NCI-H2029 treated with DMSO at 0.1 percent for 48 hours (cell line): ENCODE results near the gene GNL3L.
"Not testable (repeated sequence)": the region's sequence is repeated elsewhere in the genome, so short reads cannot be mapped to it uniquely, and the experiment has no call there.

Source experiments
- DNase-seq: peaks from one replicate; lab custom pipeline; 2025; lab: John Stamatoyannopoulos, UW

GNL3L gene

DNA sequence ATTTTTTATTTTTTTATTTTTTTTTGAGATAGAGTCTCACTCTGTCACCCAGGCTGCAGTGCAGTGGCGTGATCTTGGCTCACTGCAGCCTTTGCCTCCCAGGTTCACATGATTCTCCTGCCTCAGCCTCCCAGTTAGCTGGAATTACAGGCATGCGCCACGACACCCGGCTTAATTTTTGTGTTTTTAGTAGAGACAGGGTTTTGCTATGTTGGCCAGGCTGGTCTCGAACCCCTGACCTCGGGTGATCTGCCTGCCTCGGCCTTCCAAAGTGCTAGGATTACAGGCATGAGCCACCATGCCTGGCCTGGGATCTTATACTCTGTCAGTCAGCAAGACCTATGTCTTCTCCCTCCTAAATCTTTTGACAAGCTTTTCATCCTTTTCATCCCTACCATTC is 25.0 kb downstream of the GNL3L start:
- not testable (repeated sequence) for DNase-seq

DNA sequence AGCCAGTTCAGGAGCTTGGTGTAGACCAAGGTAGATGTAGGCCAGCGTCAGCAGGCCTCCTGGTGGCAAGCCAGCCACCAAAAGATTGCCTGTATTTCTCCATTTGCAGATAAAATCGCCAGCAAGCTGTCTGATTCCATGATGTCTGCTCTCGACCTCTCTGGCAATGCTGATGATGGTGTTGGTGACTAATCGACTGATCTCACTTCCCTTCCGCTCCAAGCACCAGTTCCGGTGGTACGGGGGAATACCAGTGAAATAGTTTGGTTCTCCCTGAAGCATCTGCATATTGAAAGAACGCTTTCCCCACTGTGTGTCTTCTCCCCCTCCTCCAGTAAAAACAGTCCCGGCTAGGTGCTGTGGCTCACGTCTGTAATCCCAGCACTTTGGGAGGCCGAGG is 30.4 kb downstream of the GNL3L start:
- no peak for DNase-seq

DNA sequence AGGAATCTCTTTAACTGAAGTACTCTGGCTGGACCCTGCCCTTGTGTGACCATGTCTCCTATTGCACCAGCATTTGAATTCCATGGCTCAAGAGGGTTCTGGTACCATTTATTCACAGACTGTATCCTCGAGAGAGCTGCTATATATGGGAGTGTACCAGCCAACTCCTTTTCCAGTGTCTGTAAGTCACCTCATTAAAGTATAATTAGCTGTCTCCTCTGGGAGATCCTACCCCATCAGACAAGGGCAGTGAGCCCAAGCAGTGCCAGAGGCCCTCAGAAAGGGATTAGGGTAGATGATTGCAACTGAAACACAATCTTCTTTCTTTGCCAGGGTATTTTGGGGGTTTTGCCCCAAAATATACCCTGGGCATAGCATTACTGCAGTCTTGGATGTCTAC is 31.6 kb downstream of the GNL3L start:
- no peak for DNase-seq

DNA sequence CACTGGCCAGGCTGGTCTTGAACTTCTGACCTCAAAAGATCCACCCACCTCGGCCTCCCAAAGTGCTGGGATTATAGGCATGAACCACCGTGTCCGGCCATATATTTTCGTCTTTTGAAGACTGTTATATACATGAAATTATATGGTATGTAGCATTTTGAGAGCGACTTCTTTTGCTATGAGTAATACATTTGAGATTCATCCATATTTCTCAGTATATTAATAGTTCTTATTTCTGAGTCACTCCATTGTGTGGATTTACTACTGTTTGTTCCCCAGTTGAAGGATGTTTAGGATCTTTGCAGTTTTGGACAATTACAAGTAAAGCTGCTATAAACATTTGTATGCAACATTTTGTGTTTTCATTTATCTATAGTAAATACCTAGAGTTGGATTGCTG is 34.9 kb downstream of the GNL3L start:
- DNase-seq, result no peak

DNA sequence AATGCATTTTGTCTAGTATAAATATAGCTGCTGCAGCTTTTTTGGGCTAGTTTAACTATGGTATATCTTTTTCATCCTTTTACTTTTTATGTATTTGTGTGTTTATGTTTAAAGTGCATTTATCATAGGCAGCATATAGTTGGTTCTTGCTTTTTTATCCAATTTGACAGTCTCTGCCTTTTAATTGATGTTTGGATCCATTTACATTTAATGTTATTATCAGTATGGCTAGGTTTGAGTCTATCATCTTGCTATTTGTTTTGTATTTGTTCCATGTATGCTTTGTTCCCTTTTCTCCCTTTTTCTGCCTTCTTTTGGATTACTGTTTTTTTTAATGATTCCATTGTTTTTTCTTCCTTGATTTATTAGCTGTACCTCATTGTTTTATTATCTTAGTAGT is 40.3 kb downstream of the GNL3L start:
- no peak for DNase-seq

DNA sequence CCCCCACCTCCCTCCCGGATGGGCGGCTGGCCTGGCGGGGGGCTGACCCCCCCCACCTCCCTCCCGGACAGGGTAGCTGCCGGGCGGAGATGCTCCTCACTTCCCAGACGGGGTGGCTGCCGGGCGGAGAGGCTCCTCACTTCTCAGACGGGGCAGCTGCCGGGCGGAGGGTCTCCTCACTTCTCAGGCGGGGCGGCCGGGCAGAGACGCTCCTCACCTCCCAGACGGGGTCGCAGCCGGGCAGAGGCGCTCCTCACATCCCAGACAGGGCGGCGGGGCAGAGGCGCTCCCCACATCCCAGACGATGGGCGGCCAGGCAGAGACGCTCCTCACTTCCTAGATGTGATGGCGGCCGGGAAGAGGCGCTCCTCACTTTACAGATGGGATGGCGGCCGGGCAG is 42.6 kb downstream of the GNL3L start:
- DNase-seq, result not testable (repeated sequence)

DNA sequence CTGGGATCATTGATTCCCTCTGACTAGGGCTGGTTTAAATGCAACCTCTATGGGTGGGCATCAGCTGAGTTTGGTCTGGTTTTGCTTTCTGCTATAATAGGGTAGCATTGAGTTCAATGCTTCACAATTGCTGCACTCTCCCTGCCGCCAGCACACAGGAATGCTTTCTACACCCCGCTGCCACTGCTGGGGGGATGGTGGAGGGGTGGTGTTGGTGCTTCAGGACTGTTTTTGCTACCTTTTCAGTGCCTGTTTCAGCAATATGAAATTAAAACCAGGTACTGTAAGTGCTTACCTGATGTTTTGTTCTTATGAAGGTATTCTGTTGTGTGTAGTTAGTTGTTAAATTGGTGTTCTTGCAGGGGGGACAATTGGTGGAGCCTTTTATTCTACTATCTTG is 67.7 kb downstream of the GNL3L start:
- DNase-seq, result no peak

DNA sequence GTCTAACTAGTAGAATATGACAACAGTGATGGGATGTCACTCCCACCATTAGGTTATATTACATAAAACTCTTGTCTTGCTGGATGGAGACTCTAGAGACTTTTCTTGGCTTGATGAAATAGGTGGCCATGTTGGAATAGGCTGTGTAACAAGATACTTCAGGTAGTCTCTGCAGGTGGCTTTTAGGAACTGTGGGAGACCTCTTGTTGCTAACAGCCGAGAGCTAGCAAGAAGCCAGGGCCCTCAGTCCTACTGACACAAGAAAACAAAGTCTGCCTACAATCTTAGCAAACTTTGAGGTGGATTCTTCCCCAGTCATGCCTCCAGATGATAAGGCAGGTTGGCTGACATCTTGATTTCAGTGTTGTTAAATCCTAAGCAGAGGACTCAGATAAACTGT is 72.5 kb downstream of the GNL3L start:
- DNase-seq, result no peak
